Upper lobe of left lung (tissue), 6 donors: ENCODE measurements around the gene GNPAT. TPM values are rescaled to one million over a fixed set of nuclear protein-coding genes. Genes with fewer than 3 reads are reported as not detected.

Experiments
- ATAC-seq, 2 donors: fragments of 200-7000 bp; cut with Tn5 transposase; one replicate each; pipeline ENCODE4 v1.9.1; 2022; ENCODE audit warnings: mild to moderate bottlenecking in 2 of 2, moderate library complexity in 2 of 2; ENCODE audit not compliant: low FRiP score in 2 of 2
- DNase-seq, 2 donors: peaks; one replicate each; pipeline ENCODE4 v3.0.0-alpha.2; 2019 to 2020
- H3K27ac ChIP-seq, 4 donors: fragments of 200-600 bp; sonication (generic); one replicate each; pipeline ENCODE4 v1.5.1; 2016 to 2019
- H3K27me3 ChIP-seq, 4 donors: fragments of 200-600 bp; sonication (generic); one replicate each; pipeline ENCODE4 v1.5.1; 2017 to 2019
- H3K36me3 ChIP-seq, 4 donors: fragments of 200-600 bp; sonication (generic); one replicate each; pipeline ENCODE4 v1.5.1; 2016 to 2019
- H3K4me1 ChIP-seq, 4 donors: fragments of 200-600 bp; sonication (generic); one replicate each; pipeline ENCODE4 v1.5.1; 2018 to 2019
- H3K4me3 ChIP-seq, 4 donors: fragments of 200-600 bp; sonication (generic); one replicate each; pipeline ENCODE4 v1.5.1; 2017 to 2019; ENCODE audit warnings: mild to moderate bottlenecking in 2 of 4, moderate library complexity in 1 of 4
- H3K9me3 ChIP-seq, 4 donors: fragments of 200-600 bp; sonication (generic); one replicate each; pipeline ENCODE4 v1.5.1; 2018 to 2019
- CTCF ChIP-seq, 6 experiments: fragments of 450-650 bp in 4 of 6; fragments of 200-600 bp in 2 of 6; sonication (generic) in 2 of 6; IDR thresholded peaks; one replicate each; pipeline ENCODE4 v1.5.1; 2016 to 2019; ENCODE audit warnings: antibody characterized with exemption in 6 of 6
- EP300 ChIP-seq, 4 donors: sonication (generic); formaldehyde crosslinking; IDR thresholded peaks; one replicate each; pipeline ENCODE4 v1.5.1; 2017; ENCODE audit warnings: antibody characterized with exemption in 4 of 4, control low read depth in 2 of 4
- POLR2A ChIP-seq, 4 donors: fragments of 450-650 bp; IDR thresholded peaks; one replicate each; pipeline ENCODE4 v1.5.1; 2016 to 2017; ENCODE audit warnings: antibody characterized with exemption in 4 of 4, mild to moderate bottlenecking in 2 of 4
- POLR2AphosphoS5 ChIP-seq, 2 donors: sonication (generic); formaldehyde crosslinking; IDR thresholded peaks; one replicate each; pipeline ENCODE4 v1.5.1; 2017; ENCODE audit warnings: antibody characterized with exemption in 2 of 2
- WGBS, 2 donors: methylation state at CpG; one replicate each; pipeline ENCODE4 v1.1.5; 2017 to 2018; 5-methylcytosine and 5-hydroxymethylcytosine counted together
- total RNA-seq, 6 donors: library from RNA; depleted of rRNA in 4 of 6; stranded (reverse); fragments of >200 nt in 4 of 6; gene quantifications; one replicate each; pipeline versions ENCODE4 v1.1.0 to v1.2.1, GENCODE V29; 2016 to 2021
- donor health status: DM: no; HTN: no; CAD: no; lungs with moderate emphysema.
- donor health status: DM: no; HTN: yes; CAD: no; lungs with severe emphysema.

GNPAT gene
- total RNA-seq, 6 donors from 2014 or later = 14.0 to 65.0 (median 30.5) TPM

GRCh38 chr1:231206856-231207255 is 34.2 kb upstream of the GNPAT start:
- 54 to 58% methylated on average over 8 of the region's 8 CpGs for WGBS, 2 donors
- DNase-seq (no peak), ATAC-seq (no peak)
- Histone ChIP-seq H3K27ac (no peak overlapping the region), H3K4me1 (peaks cover 0 to 8% (median 6%) of the 10 kb centered on the region in 4 donors), H3K9me3 (no peaks in the 10 kb centered on the region), H3K27me3 (no peaks in the 10 kb centered on the region), H3K36me3 (no peaks in the 10 kb centered on the region), H3K4me3 (no peak overlapping the region)
- TF ChIP-seq EP300 (IDR thresholded peaks at IDR 0.05) (no peak), CTCF (IDR thresholded peaks at IDR 0.05) (no peak), POLR2AphosphoS5 (IDR thresholded peaks at IDR 0.05) (no peak), POLR2A (IDR thresholded peaks at IDR 0.05) (no peak)

- no peak overlapping the region for H3K4me3 ChIP-seq
- DNase-seq (no peak), ATAC-seq (no peak)
- H3K27ac ChIP-seq = no peak overlapping the region
- H3K27me3 ChIP-seq = no peaks in the 10 kb centered on the region
- no peaks in the 10 kb centered on the region for H3K36me3 ChIP-seq
- 81 to 90% methylated on average over 2 to 3 of the region's 3 CpGs for WGBS, 2 donors
- no peaks in the 10 kb centered on the region for H3K9me3 ChIP-seq
- peaks cover 0 to 8% (median 6%) of the 10 kb centered on the region in 4 donors for H3K4me1 ChIP-seq
- TF ChIP-seq POLR2AphosphoS5 (IDR thresholded peaks at IDR 0.05) (no peak), CTCF (IDR thresholded peaks at IDR 0.05) (no peak), POLR2A (IDR thresholded peaks at IDR 0.05) (no peak), EP300 (IDR thresholded peaks at IDR 0.05) (no peak)
These were observed 33.6 kb upstream of the GNPAT start for GRCh38 chr1:231207437-231207836.

- Histone ChIP-seq H3K27ac (no peak overlapping the region), H3K27me3 (no peaks in the 10 kb centered on the region), H3K36me3 (no peaks in the 10 kb centered on the region), H3K4me3 (no peak overlapping the region), H3K4me1 (peaks cover 0 to 8% (median 6%) of the 10 kb centered on the region in 4 donors), H3K9me3 (no peaks in the 10 kb centered on the region)
- DNase-seq = peak in 1 of 2 donors; percentile 65
- TF ChIP-seq POLR2AphosphoS5 (IDR thresholded peaks at IDR 0.05) = no peak
- TF ChIP-seq EP300 (IDR thresholded peaks at IDR 0.05) = no peak
- WGBS, 2 donors = 91 to 96% methylated on average over 9 to 14 of the region's 14 CpGs
- ATAC-seq = no peak
These were observed 32.0 kb upstream of the GNPAT start for GRCh38 chr1:231208980-231209379.

- TF ChIP-seq CTCF (IDR thresholded peaks at IDR 0.05) (no peak), POLR2A (IDR thresholded peaks at IDR 0.05) (no peak), POLR2AphosphoS5 (IDR thresholded peaks at IDR 0.05) (no peak), EP300 (IDR thresholded peaks at IDR 0.05) (no peak)
- ATAC-seq = peak in 1 of 2 donors; percentile 6
- Histone ChIP-seq H3K4me3 (no peak overlapping the region), H3K36me3 (no peaks in the 10 kb centered on the region), H3K4me1 (peaks cover 0 to 8% (median 6%) of the 10 kb centered on the region in 4 donors), H3K27me3 (no peaks in the 10 kb centered on the region), H3K27ac (no peak overlapping the region), H3K9me3 (no peaks in the 10 kb centered on the region)
- 88 to 93% methylated on average over 2 to 5 of the region's 5 CpGs for WGBS, 2 donors
- DNase-seq = no peak
These were observed 31.5 kb upstream of the GNPAT start for GRCh38 chr1:231209531-231209930.

- no peaks in the 10 kb centered on the region for H3K27me3 ChIP-seq
- no peak for ATAC-seq
- H3K4me3 ChIP-seq = no peak overlapping the region
- H3K9me3 ChIP-seq = no peaks in the 10 kb centered on the region
- WGBS, 2 donors = 86 to 87% methylated on average over 4 to 6 of the region's 6 CpGs
- H3K27ac ChIP-seq = no peak overlapping the region
- TF ChIP-seq CTCF (IDR thresholded peaks at IDR 0.05) (no peak), POLR2AphosphoS5 (IDR thresholded peaks at IDR 0.05) (no peak), EP300 (IDR thresholded peaks at IDR 0.05) (no peak), POLR2A (IDR thresholded peaks at IDR 0.05) (no peak)
- DNase-seq = no peak
- H3K4me1 ChIP-seq = peaks cover 0 to 8% (median 6%) of the 10 kb centered on the region in 4 donors
- no peaks in the 10 kb centered on the region for H3K36me3 ChIP-seq
These were observed 30.9 kb upstream of the GNPAT start for GRCh38 chr1:231210126-231210525.
